GM21447 (cell line): ENCODE results near the gene ADSL.

Source experiments
- ATAC-seq: cut with Tn5 transposase; IDR thresholded peaks from one replicate; pipeline ENCODE4 v1.9.1; 2021; ENCODE audit not compliant: unreplicated experiment

The ADSL gene

GRCh38 chr22:40326905-40327735 lies 19.2 kb upstream of the ADSL start:
- no peak for ATAC-seq

DNA sequence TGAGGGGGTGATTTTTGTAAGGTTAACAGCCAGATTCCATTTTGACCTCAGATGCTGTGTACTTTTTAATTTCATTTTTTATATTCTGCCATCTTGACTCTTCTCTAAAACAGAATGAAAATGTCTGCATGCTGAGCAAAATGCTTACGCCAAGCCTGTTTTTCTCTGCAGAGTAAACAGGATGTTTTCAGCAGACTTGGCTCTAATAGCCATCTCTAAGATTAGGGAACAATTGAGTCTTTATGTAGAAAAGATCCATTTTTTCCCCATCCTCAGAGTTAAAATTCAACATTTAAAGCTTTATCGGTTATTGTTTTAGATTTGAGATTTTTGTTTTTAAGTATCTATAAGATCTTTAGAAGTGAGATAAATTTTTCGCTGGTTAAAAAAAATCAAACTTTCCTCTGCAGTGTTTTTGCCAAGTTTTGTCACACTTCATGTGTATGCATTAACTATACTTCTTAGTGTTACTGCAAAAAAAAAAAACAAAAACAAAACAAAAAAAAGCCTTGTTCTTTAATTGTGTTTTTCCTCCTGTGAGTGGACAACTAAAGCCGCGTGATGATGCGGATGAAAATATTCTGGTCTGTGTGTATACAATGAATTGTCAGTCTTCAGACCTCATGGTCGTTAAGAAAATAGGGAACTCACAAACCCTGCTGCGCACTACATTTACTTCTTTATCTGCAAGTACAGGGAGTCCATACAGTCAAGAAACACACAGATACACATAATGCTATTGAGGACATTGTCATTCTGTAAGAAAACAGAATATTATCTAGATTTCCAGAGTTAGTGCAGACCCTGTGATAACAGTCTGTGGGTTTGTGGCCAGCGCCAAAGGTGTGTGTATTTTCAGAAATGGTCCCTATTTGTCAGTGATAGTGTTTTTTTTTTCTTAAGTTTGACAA lies 17.5 kb upstream of the ADSL start:
- ATAC-seq = no peak

DNA sequence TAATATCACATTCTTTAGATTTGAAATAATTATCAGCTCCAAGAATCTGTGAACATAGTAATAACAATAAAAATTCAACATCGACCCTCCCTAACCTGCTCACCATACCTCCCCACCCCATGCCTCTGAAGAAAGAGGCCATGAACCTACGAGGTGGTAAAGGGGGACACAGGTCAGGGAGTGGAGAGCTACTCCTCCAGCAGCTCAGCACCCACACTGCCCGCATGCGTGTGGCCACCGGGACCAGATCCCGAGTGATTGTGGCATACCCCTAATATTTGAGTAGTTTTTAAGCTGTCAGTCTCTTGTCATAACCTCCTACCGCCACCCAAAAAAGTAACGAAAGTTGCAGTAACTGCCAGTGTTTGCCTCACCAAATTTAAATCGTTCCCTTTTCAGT lies 16.8 kb upstream of the ADSL start:
- no peak for ATAC-seq

- no peak for ATAC-seq
Observed at GRCh38 chr22:40330086-40330485, 16.2 kb upstream of the ADSL start.

- no peak for ATAC-seq
Observed at GRCh38 chr22:40330615-40331014, 15.7 kb upstream of the ADSL start.

GRCh38 chr22:40331706-40332105 lies 14.6 kb upstream of the ADSL start:
- no peak for ATAC-seq

DNA sequence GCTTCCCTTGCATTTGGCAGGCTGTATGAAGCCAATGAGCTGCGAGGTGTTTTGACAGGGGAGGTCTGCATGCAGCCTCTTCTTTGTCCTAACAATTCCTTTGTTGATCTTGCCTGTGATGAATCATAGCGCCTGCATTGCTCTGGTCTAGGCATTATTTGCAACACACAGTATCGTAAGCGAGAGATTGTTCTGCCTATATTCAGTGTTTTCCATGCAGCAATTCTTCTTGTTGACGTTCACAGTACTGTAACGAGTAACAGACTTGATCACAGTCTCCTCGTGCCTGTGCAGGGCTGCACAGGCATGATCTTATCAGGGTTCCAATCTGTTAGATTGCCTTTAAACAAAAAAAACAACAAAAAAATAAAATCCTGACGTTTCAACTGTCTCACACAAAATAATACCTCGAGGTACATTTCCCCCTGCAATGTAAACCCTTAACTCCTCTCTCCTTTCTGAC lies 13.9 kb upstream of the ADSL start:
- no peak for ATAC-seq

DNA sequence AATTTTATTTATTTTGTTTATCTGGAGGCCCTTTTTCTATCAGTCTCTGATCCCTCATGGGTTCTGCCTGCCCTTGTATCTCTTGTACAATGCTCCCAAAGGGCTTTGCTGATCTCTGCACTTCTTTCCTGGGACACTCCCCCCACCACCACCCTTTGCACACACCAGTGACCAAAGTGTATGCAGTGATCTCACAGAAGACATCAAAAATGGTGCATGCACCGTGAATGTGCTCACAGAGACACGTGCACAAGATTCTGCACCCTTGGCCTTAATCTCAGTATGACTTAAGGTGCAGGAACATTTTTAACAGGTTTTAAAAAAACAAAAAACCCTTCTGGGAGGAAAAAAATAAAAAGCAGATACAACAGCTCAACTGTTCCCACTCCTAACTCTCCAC lies 12.2 kb upstream of the ADSL start:
- ATAC-seq = no peak

GRCh38 chr22:40334899-40335298 lies 11.4 kb upstream of the ADSL start:
- no peak for ATAC-seq

GRCh38 chr22:40335358-40335757 lies 10.9 kb upstream of the ADSL start:
- ATAC-seq = no peak

- ATAC-seq = no peak
Observed at GRCh38 chr22:40340044-40340443, 6.3 kb upstream of the ADSL start.

- ATAC-seq = no peak
Observed at GRCh38 chr22:40341604-40342003, 4.7 kb upstream of the ADSL start.

GRCh38 chr22:40342521-40342920 lies 3.8 kb upstream of the ADSL start:
- ATAC-seq = no peak

GRCh38 chr22:40345271-40345670 lies 1.0 kb upstream of the ADSL start:
- ATAC-seq = no peak

DNA sequence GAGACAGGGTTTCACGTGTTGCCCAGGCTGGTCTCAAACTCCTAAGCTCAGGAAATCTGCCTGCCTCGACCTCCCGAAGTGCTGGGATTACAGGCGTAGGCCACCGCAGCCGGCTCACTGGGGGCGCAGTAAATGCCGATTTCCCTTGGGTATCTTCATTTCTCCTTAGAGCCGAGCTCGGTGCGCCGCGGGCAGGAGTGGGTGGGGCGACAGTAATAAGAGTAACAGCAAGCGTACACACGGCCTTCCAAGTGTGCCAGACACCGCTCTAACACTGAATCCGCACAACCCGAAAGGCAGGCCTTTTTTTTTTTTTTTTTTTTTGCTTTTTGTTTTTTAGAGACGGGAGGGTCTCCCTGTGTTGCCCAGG lies 500 bp upstream of the ADSL start:
- peak; percentile 24 for ATAC-seq

DNA sequence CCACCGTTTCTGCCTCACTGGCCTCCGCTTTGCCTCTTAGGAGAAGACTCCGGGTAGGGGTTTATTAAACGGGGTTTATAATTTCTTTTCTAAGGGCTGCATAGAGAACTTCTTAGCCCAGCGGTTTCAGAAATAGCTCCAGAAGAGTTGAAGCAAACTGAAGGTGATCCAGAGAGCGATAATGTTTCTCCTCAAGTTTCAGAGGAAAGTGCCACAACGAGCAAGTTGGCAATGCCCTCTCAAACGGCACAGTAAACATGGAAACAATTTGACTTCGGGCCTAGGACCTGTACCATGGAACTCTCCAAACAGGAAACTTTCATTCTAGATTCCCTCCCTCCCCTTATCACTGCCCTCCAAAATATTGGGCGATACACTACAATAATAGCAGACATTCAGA lies 1.0 kb downstream of the ADSL start:
- ATAC-seq = no peak

DNA sequence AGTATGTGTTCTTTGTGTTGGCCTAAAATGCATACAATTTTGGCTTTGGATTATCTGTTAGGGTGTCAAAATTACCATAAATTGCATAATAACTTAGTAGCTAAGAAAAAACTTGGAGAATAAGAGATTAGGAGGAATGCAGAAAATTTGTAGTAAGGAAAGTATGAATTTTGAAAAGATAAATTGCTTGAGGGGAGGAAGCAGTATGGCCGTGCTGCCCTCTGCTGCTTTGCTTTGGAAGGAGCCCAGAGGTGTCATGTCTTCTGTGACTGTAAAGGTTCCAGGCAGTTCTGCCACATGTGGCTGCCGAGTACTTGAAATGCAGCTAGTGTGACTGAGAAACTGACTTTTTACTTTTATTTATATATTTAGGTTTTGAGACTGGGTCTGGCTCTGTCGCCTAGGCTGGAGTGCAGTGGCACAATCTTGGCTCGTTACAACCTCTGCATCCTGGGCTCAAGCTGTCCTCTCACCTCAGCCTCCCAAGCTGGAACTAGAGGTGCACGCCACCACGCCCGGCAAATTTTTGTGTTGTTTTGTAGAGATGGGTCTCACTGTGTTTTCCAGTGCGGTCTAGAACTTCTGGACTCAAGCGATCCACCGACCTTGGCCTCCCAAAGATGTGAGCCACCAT lies 1.8 kb downstream of the ADSL start:
- no peak for ATAC-seq

- ATAC-seq = no peak
Observed at GRCh38 chr22:40352763-40353162, 6.5 kb downstream of the ADSL start.

DNA sequence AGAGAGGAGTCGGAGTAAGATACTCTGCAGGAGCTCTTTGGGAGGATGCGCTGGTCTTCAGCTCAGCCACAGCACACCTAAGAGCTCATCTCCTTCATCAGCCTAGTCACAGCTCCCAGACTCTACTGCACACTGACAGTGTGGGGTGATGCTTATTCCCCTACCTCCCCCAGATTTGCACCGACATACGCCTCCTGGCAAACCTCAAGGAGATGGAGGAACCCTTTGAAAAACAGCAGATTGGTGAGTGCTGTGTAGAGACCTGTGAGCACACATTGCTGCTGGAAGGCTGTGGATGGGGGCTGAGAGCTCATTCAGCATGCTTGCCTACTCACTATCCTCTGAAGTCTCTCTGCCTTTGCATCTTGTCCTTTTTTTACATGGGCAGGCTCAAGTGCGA lies 14.8 kb downstream of the ADSL start:
- ATAC-seq = no peak

DNA sequence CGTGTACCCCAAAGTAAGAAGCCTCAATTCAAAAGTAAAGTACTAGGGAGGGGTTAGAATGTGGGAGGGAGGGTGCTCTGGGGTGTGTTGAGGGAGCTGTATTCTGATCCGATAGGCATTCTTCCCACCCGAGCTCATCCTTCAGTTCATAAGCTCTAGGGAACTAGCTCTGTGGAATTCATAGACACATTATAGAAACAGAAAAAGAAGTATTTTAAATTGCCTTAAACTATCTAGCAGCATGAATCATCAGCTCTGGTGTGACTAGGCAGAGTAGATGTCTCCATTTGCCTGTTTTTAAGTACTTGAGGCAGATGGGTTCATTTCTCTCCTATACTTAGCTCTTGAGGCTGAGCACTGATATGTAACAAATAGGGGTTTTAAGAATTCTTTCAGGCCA lies 16.8 kb downstream of the ADSL start:
- no peak for ATAC-seq

- ATAC-seq = no peak
Observed at GRCh38 chr22:40364431-40364830, 18.1 kb downstream of the ADSL start.

DNA sequence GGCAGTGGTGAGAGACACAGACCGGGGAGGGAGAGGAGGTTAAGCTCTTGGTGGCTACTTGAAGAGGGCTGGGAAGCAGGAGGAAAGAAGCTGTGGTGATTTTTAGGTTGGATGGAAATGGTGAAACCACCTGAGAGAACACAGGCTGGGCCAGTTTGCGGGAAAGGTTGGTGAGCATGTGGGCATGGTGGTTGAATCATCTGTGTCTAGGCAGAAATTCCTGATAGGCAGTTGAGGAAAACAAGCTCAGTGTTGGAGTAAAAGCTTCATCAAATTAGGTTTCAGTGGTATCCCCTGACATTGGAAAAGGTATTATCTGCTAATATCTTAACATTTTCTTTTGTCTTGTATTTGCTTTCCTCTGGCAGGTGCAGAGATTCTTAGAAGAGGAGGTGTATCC lies 19.8 kb downstream of the ADSL start:
- ATAC-seq = no peak
